NCI-H510A (cell line): ENCODE results near the gene UVSSA.

Experiments used
- DNase-seq: peaks from one replicate; lab custom pipeline; 2025; lab: John Stamatoyannopoulos, UW

Gene UVSSA

DNA sequence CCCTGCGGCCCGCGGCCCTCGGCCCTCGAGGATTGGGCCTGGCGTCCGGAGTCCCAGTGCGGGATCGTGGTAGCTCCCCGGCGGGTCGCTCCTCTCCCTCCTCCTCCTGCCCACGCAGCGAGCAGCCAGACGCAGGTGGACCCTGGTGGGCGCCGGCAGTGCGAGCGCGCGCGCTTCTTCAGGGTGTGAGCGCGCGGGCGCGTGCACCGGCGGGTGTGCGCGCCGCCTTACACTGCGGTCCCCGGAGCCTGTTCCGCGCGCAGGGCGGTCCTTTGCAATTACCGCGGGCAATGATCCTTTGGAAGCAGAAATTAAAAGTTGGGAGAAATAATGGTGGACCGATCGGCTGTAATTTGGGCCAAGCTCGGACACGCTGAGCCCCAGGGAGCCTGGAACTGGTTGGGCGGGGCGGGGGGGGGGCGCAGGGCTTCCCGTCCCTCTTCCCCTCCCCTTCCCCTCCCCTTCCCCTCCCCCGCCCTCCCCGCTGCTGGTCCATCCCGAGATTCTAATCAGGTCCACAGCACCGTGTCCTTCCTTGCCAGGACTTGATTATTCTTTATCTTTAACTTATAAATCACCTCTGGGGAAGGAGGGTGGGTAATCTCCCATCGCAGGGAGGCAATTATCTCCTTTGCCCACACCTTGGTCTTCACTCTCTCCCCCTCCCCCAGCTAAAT, 60.8 kb downstream of the UVSSA start:
- DNase-seq = no peak

DNA sequence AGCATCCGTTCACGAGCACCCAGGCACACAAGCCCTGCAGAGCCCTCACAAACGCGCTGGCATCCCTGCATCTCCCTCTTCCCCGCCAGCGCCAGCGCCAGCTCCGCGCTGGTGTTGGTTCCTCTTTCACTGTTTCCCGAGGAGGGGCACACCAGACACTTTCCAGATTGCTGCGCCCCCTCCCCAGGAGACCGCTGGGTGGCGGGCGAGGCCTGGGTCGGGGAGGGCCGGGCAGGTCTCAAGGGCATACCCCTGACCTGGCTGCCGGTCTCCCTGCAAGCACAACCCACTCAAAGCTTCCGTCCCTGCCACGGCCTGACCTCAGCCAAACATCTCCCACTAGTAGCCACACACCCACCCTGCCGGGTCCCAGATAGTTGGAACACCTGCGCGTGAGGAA, 61.4 kb downstream of the UVSSA start:
- no peak for DNase-seq

DNA sequence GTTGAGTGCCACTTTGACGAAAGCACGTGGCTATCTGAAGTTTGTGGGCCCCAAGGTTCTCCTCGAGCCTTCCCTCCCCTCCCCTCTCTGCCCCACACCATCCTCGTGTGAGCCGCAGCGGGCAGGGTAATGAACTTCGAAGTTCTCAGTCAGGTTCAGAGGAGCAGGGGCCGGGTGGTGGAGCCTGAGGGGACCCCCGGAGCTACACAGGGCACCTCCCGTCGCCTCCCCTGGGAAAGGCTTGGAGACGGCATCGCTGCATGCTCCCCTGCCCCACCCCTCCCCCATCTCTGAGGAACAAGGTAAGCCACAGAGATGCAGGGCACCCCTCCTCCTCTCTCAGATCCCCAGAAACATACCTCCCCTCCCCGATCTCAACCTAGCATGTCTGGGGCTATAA, 62.1 kb downstream of the UVSSA start:
- DNase-seq = no peak

DNA sequence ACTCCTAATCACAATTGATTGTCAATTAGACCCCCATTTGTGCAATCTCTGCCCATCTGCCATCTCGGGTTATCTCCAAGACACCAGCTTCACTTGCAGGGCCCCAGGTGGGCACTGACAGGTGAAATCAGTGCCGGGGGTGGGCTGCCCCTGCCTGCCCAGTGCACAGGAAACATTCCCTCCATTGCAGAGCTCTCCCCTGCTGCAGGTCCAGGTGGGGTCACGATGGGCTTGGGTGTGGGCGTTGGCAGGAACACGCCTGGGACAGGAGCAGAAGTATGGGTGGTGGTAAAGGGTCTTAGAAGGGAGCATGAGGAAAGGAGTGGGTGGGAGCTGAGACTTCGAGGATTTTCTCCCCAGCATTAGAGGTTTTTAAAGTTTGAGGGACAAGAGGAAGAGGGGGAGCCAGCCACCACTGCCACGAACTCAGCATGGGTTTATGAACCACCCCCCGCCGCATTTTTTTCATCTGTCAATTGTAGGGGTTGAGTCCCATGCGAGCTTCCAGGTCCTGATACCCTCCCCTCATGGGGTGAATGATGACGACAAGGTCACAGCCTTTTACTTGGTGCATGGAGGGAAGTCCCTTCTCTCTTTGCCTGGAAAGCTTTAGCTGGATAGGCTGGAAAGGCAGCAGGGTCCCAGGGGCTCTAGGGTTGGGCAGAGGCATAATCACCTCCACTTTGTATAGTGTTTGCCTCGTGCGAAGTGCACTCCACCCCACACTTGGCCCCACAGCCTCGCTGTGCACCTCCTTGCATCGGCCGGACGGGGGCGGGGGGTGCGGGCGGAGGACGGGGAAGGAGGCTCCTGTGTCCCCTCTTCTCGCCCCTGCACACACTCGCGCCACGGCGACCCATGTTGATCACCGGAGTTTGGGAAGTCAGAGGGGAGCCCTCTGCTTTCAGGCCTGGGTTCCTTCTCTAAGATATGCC, 62.8 kb downstream of the UVSSA start:
- DNase-seq = no peak

DNA sequence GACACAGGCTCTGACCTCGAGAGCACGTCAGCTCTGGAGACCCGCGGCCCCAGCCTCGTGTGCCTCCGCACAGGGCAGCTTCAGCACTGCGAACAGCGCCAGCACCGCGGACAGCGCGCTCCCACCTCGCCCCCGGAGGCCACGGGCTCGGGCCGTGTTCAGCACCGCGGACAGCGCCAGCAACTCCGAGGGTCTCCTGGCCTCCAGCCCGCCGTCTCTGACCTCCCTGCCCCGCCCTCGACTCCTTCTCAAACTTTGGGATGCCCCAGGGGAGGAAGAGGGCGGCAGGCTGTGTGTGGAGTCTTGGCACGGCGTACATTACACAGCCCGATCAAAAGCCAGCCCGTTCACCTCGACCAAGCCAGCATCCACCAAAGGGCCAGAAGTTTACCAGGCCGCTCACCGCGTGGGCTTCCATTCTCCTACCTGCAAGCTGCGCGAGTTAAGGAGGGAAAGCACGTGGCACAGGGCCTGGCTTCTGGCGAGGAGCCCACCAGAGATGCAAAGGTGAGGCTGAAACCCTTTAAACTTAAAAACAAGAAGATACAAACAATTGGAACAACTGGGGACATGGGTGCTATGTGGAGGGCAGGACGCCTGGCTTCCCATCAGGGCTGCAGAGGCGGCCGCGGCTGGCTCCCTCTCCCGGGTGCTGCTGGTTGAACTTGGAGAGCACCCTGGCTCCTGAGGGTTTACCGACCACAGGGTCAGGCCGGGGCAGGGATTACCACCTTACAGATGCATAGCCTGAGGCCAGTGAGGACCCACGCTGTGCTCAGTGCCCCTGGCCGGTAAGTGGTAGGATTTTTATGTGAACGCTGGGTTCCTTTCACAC, 63.7 kb downstream of the UVSSA start:
- no peak for DNase-seq

DNA sequence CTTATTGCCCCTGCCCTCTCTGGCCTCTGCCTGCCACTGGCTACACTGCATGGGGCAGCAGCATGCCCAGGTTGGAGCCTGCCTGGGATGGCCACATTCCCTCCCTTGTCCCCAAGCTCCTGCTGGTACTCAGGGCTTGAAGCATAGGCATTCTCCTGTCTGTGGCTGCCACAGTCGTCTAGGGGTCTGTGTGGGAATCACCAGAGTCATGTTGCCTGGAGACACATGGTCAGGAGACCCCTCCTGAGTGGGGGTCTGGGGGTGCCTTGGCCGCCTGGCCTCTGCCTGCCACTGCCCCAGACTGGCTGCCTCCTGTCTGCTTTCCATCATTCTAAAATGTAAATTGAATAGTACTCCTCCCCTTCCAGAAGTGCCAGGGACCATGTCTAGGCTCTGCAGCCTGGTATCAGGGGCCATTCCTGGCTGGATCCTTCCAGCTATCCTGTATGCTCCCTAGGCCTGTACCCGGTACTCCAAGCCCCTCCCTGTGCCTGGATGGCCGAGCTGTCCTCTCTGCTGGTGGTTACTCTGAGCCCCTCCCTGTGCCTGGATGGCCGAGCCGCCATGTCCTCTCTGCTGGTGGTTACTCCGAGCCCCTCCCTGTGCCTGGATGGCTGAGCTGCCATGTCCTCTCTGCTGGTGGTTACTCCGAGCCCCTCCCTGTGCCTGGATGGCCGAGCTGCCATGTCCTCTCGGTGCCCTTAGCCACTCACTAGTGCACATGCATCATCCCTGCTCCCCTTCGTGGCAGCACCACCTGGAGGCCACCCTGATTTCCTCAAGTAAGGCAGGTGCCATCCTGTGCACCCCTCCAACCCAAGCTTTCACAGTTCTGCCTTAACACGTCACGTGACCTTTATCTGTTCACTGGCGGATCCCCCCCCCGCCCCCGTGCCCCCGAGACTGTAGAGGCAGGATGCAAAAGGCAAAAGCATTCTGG, 64.7 kb downstream of the UVSSA start:
- no peak for DNase-seq

DNA sequence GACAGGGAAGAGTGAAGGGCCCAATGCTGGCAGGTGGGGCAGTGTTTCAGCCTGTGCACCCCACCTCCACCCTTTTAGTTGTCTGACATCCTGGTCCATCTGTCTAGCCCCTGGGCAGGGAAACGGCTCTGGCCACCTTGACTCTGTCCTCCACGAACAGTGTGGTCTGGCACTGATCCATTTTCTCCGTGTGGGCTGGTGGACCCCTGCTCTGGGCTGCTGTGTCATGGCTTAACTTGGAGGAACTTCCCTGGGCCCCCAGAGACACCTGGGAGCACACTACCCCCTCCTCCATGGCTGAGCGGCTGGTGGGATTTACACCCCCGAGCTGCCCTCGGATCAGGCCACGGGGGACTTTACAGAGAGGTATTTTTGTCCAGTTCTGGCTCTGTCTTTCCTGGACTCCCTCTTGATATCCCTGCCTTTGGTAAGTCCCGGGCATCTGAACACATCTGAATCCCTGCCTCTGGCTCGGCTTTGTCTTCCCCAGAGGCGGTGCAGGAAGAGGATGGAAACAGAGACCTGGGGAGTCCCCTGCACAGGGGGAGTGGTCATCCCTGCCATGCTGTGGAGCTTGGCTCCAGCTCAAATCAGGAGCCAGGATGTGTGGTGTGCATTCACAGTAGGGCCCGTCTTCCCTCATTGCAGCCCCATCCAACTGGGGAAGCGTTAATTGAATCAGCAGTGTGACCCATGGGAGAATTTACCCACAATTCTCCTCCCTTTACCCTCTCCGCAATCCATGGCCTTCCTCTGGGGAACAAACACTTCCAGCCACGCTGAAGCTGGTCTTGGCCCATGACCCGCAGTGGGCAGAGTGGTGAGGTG, 65.6 kb downstream of the UVSSA start:
- no peak for DNase-seq

DNA sequence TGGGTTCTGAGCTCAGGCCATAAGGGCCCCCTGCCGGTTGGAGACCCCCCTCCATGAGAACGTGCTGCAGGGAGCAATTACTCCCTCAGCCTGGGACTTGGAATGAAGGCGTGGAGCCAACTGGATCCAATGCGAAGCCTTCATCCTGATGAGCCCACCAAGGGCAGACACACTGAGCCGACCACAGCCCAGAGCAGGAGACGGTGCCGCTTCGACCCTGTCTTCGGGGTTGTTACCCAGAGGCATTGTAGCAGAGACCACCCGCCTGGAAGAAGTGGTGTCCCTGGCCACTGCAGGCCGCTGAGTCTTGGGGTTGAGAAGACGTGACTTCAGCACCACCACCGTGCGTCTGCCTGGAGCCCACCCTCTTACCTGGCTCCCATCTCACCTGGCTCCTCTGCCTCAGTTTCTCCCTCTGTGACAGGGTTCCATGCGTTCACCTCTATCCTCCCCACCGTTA, 66.2 kb downstream of the UVSSA start:
- no peak for DNase-seq

DNA sequence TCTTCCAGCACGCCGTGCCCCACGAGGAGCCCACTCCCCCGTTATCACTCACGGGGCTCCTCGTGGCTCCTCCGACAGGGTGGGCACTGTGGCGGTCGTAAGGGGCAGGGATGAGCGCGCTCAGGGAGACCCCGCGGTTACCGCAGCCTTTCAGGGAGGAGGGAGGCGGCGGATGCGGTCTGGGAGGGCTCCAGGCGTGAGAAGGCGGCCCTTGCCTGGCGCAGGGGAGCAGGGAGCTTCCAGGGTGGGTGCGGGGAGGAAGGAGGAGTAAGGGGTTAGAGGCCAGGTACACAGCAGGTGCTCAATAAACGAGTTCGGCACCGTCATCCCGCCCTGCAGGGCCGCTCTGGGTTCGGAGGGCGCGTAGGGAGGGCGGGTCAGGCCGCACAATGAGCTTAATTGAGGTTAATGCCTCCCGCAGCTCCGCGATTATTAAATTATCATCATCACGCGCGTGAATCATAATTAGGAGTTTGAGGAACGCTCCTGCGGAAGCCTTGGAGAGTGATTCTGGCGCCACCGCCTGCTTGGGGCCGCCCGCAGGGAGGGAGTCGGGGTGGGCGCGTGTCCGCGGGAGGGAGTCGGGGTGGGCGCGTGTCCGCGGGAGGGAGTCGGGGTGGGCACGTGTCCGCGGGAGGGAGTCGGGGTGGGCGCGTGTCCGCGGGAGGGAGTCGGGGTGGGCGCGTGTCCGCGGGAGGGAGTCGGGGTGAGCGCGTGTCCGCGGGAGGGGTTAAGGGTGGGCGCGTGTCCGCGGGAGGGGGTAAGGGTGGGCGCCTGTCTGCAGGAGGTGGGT, 66.9 kb downstream of the UVSSA start:
- DNase-seq = no peak

DNA sequence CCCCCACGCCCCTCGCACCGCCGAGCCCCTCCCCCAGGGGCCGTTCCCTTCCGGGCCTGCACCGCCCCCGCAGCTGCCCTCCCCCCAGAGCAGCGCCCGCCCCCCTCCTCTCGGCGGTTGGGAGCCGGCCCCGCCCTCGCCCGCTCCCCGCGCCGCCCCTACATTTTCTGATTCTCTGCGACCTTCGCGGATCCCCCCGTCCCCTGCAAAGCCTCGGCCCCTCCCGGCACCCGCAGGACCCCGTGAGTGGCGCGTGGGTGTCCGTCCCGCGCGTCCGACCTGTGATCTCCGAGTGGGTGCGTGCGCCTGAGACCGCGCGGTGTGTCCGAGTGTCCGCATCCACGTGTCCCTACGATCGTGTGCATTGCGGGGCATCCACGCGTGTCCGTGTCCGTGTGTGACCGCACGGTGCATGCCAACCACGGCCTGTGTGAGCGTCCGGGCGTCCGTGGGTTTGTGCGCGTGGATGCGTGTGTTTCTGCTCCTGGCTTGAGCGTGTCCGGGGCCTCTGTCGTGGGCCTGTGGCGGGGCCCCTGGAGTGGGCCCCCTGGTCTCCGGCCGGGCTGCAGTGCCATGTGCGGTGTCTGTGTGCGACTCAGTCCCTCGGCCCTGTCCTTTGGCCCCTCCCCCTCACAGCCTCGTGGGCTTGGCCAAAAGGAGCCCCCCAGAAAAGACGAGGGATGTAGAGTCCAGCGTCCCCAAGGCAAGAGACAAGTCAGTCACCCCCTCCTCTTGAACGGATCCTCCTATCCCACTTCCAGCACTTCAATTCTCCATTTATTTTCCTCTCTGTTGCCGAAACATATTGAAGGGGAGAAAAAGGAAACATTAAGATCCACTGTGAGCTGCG, 68.0 kb downstream of the UVSSA start:
- DNase-seq = no peak

DNA sequence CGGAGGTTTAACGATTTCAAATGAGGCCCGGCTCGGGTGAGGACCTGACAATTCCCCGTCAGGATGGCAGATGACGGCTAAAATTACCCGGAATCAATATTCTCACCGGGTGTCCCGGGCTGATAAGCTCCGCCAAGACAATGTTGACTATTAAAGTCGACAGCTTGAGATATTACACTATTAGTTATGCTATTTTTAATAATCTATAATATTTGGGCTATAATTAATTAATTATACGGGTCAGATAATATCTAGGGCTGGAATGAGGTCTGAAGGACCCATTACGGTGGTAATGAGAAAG, 68.6 kb downstream of the UVSSA start:
- DNase-seq = no peak

DNA sequence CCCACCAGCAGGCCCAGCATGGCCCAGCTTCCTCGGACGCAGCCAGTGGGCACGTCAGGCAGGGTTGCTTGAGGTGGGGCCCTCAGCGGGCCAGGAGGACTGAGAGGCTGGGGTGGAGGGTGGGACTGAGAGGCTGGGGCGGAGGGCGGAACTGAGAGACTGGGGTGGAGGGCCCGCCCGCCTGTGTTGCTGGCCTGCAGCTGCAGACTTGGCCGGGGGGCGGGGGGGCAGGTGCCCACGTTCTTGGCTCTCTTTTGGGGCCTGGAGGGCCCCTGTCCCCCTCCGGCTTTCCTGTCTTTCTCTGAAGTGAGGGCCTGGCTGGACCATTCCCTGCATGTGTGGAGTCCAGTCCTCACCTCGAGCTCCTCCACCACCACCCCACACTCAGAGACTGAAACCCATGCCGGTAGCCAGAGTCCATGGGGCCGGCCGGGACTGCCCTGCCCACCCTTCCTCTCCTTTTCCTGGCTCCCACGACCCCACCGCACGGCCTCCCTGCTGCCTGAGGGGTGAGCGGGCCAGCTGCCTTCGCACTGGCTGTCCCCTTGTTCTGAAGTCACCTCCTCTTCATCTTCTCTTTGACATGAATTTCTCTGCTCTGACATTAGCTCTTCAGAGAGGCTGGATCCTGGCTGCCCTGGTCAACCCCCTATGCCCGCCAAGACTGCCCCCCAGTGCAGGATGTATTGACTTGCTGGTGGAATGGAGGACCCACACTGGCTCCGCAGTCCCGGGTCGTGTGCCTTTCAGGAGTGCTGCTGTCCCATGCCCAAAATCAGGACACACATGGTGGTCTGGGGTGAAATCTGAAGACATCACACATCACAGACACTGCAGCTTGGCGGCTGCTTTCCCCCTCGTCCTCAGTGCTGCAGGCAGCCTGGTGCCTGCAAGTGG, 69.3 kb downstream of the UVSSA start:
- no peak for DNase-seq

DNA sequence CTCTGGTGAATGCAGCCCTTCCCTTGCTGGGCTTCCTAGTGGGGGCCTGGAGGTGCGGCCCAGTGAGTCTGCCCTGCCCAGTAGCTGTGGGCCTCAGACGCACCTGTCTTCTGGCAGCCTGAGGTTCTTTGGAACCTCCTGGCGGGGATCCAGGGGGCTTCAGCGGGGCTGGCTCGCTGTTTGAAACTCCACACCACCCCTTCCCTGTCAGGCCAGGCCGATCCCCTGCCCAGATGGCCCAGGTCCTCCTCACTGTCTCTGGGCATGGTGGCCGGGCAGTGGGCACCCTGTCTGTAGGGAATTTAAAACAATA, 69.9 kb downstream of the UVSSA start:
- DNase-seq = no peak

DNA sequence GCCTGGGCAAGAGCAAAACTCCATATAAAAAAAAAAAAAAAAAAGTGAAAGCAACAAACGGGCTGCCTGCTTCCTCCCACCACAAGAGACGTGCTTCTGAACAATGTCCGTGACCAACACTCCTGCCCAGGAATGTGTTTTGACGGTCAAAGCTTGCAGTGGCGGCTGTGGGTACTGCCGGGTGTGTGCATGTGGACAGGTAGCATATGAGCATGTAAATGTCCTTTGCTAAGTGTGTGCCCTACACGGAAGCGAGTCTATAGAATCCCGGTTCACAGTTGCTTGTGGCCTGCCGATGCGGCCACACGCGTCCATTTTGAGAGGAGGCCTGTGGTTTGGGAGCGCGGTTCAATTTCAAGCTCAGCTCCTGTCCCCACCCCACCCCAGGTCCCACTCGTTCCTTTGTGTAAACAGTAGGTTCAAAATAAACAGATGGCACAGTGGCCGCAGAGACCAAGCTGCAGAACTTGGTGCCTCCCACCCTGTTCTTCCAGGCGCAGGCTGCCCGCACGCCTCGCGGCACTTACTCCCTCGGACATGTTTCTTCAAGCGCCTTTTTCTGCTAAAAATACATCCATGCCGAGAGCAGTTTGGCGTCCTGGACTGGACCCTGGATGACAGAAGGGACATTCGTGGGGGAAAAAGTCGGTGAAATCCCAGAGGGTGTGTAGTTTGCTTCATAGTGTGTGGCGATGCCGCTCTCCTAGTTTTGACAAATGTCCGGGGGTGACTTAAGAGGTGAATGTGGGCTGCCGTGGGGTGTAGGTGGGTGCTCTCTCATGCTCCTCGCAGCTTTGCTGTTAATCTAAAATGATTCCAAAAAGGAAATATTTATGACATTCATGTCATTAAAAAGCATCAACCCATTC, 70.7 kb downstream of the UVSSA start:
- DNase-seq = no peak

DNA sequence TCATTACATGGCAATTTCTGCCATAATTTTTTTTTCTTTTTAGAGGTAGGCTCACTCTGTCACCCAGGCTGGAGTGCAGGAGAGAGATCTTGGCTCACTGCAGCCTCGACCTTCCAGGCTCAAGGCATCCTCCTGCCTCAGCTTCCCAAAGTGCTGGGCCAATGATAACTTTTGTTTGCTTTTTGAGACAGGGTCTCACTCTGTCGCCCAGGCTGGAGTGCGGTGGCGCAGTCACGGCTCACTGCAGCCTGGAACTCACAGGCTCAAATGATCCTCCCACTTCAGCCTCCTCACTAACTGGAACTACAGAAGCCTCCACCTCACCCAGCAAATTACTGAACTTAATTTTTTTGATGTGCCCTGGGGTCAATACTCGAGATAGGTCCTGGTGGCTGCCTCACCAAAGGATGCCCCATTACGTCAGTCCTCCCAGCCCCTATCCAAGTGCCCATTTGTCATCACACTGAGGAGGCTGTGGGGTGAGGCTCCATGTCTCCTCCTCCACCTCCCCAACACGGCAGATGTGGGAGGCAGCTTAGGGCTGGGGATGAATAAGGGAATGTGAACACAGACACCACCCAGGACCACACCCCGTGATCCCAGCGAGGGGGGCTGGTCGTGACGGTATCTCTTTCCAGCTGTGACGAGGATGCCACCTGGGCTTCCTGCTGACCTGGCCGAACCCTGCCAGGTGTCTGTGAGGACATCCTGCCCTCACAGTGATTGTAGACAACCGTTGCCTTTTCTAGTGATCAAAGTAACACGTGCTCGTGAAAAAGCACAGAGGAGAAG, 71.7 kb downstream of the UVSSA start:
- no peak for DNase-seq

DNA sequence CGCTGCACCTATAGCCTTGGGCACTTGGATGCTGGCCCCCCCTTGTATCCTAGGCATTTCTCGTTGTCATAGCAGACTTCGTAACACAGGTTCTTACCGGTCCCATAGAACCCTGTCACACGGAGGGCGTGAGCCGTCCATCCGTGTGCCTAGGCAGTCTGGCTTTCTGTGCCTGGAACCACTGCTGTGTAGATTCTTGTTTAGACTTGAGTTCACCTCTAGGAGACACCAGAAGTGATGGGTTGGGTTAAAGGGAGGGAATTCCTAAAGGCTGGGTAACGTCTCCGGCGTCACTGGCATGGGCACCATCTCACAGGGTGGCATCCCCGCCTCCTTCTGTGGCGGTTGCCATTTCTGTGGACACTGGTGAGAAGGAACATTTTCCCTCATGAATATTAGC, 72.7 kb downstream of the UVSSA start:
- no peak for DNase-seq
